WTC11 (cell line): Measurements from ENCODE around the gene BRMS1.

Experiments
- GABPB1 ChIP-seq: sonication (generic); formaldehyde crosslinking; IDR thresholded peaks from 2 replicates; pipeline ENCODE4 v1.8.1; 2023; ENCODE audit warnings: mild to moderate bottlenecking, missing genetic modification reagents
- MAX ChIP-seq: sonication (generic); formaldehyde crosslinking; IDR thresholded peaks from 2 replicates; pipeline ENCODE4 v1.8.0; 2022; ENCODE audit warnings: mild to moderate bottlenecking, missing genetic modification reagents
- ZNF219 ChIP-seq: sonication (generic); formaldehyde crosslinking; IDR thresholded peaks from 2 replicates; pipeline ENCODE4 v1.8.0; 2023; ENCODE audit warnings: missing genetic modification reagents, mild to moderate bottlenecking, borderline replicate concordance
- TF ChIP-seq, protein P1 (sequence below): fragments of 200-600 bp; IDR thresholded peaks from 2 replicates; pipeline ENCODE4 v1.8.0; 2022; ENCODE audit warnings: antibody characterized with exemption

DNA sequence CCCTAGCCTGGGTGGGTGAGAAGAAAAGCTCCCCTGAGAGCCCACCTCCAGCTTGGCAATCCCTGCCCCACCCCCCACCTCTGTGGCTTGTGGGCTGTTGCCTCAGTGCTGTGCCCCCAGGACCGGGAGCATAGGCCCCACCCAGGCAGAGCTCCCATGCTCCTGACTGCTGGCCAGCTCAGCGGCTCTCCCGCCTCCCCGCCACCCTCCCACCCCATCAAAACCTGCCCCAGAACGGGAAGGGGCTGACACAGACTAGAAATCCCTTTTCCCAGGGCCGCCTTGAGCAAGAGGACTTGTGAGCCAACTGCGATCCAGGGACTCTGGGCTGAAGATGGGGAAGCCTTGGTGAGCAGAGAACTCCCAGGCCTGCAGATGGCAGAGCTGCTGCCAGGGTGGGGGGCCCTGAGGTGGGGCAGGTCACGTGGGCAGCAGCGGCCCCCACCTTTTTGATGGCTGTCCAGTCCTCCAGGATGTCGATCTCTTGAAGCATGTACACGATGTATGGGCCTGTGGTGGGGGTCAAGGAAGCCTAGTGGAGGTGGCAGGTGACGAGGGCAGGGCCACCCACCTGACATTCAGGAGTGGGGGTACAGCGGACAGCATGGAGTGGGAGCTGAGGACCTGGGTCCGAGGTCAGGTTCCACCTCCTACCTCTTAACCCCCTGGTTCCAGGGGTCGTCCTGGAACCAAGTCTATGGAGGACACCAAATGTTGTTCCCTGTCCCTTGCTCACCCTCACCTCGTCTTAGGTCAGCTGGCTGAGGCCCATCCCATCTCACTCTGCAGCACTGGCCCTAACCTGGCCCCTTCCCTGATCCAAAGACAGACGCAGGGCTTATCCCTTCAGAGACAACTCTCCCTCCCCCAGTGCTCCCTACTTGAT is 6.4 kb downstream of the BRMS1 start:
- TF ChIP-seq ZNF219 (no peak), GABPB1 (CRISPR knock-in tag) (no peak), MAX (CRISPR knock-in tag) (no peak)
- TF ChIP-seq, protein P1, sequence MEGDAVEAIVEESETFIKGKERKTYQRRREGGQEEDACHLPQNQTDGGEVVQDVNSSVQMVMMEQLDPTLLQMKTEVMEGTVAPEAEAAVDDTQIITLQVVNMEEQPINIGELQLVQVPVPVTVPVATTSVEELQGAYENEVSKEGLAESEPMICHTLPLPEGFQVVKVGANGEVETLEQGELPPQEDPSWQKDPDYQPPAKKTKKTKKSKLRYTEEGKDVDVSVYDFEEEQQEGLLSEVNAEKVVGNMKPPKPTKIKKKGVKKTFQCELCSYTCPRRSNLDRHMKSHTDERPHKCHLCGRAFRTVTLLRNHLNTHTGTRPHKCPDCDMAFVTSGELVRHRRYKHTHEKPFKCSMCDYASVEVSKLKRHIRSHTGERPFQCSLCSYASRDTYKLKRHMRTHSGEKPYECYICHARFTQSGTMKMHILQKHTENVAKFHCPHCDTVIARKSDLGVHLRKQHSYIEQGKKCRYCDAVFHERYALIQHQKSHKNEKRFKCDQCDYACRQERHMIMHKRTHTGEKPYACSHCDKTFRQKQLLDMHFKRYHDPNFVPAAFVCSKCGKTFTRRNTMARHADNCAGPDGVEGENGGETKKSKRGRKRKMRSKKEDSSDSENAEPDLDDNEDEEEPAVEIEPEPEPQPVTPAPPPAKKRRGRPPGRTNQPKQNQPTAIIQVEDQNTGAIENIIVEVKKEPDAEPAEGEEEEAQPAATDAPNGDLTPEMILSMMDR = no peak
